SK-N-MC (cell line): ENCODE results near the gene DIP2C.
A peak's percentile ranks its signal among the peaks of the same experiment; 100 is the strongest.

Experiments
- DNase-seq: peaks from one replicate; pipeline ENCODE4 v3.0.0-alpha.2; 2011; ENCODE audit warnings: low read depth, low spot score
- H3K27ac ChIP-seq: fragments of 200-600 bp; sonication (generic); 2 replicates; pipeline ENCODE4 v1.5.1; 2016; ENCODE audit warnings: mixed run types
- H3K36me3 ChIP-seq: fragments of 200-600 bp; sonication (generic); 2 replicates; pipeline ENCODE4 v1.6.1; 2017; ENCODE audit warnings: antibody characterized with exemption, low read length, mixed read lengths; ENCODE audit not compliant: insufficient read depth
- H3K4me3 ChIP-seq: fragments of 200-600 bp; sonication (generic); 2 replicates; pipeline ENCODE4 v1.5.1; 2016
- H3K9ac ChIP-seq: fragments of 200-600 bp; sonication (generic); 2 replicates; pipeline ENCODE4 v1.8.0; 2017; ENCODE audit warnings: mixed run types, mixed read lengths; ENCODE audit not compliant: insufficient read length
- H3K9me3 ChIP-seq: fragments of 200-600 bp; sonication (generic); 2 replicates; pipeline ENCODE4 v1.6.1; 2017; ENCODE audit warnings: low read depth, mild to moderate bottlenecking, antibody characterized with exemption, low read length, moderate library complexity, mixed read lengths
- EZH2 ChIP-seq: fragments of 200-600 bp; sonication (generic); IDR thresholded peaks from one replicate; pipeline ENCODE4 v1.6.1; 2017; ENCODE audit warnings: antibody characterized with exemption
- FOXP2 ChIP-seq: optimal IDR thresholded peaks from 2 replicates; pipeline ENCODE3; 2011; ENCODE audit warnings: mild to moderate bottlenecking, moderate library complexity; ENCODE audit not compliant: insufficient read depth; ENCODE audit errors: extremely low read length, control extremely low read depth
- POLR2AphosphoS5 ChIP-seq: IDR thresholded peaks from 2 replicates; pipeline ENCODE4 v1.6.1; 2012; ENCODE audit warnings: mild to moderate bottlenecking, low read depth, low read length, borderline replicate concordance

The DIP2C gene, protein sequence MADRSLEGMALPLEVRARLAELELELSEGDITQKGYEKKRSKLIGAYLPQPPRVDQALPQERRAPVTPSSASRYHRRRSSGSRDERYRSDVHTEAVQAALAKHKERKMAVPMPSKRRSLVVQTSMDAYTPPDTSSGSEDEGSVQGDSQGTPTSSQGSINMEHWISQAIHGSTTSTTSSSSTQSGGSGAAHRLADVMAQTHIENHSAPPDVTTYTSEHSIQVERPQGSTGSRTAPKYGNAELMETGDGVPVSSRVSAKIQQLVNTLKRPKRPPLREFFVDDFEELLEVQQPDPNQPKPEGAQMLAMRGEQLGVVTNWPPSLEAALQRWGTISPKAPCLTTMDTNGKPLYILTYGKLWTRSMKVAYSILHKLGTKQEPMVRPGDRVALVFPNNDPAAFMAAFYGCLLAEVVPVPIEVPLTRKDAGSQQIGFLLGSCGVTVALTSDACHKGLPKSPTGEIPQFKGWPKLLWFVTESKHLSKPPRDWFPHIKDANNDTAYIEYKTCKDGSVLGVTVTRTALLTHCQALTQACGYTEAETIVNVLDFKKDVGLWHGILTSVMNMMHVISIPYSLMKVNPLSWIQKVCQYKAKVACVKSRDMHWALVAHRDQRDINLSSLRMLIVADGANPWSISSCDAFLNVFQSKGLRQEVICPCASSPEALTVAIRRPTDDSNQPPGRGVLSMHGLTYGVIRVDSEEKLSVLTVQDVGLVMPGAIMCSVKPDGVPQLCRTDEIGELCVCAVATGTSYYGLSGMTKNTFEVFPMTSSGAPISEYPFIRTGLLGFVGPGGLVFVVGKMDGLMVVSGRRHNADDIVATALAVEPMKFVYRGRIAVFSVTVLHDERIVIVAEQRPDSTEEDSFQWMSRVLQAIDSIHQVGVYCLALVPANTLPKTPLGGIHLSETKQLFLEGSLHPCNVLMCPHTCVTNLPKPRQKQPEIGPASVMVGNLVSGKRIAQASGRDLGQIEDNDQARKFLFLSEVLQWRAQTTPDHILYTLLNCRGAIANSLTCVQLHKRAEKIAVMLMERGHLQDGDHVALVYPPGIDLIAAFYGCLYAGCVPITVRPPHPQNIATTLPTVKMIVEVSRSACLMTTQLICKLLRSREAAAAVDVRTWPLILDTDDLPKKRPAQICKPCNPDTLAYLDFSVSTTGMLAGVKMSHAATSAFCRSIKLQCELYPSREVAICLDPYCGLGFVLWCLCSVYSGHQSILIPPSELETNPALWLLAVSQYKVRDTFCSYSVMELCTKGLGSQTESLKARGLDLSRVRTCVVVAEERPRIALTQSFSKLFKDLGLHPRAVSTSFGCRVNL (N-terminal part only)

DNA sequence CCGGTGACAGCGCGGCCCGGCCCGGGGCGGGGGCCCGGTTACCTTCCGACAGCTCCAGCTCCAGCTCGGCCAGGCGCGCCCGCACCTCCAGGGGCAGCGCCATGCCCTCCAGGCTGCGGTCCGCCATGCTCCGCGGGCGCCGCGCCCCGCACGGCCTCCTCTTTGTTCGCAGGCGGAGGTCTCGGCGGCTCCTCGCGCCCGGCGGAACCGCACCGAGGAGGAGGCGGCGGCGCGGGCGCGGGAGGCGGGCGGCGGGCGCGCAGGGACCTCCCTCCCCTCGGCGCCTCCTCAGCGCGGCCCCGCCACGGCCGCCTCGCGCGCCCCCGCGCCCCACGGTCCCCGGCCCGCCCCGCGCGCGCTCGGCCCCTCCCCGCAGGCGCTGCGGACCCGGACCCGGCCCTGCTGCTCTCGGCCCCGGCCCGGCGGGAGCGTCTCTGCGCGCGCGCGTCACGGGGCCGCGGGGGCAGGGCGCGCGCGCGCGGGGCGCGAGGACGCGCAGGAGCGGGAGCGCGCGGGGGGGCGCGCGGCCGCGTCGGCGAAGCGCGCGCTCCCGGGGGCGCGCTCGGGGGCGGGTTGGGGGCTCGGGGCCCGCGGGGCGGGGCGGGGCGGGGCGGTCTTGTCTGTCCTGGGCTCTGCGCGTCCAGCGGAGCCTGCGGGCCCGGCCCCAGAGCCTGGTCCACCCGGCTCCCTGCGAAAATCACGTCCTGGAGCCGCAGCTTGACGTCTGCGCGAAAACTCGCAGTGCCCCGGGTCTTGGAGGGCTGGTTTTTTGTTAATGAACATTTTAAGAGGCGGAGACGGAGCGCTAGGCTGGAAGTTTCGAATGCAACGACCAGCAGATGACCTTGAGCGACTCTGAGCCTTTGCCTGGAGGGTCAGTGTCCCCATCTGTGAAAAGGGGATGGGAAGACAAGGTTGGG, at the start of gene DIP2C:
TSS of gene DIP2C (minus strand) at position 217 of the 920 bp plus-strand sequence. CDS start at position 127, 90 bp downstream.
- Histone ChIP-seq H3K9ac (peak within 1 kb of the TSS; percentile 70), H3K36me3 (no peaks in the 10 kb centered on the region), H3K9me3 (no peaks in the 10 kb centered on the region), H3K4me3 (peak within 1 kb of the TSS; percentile 82), H3K27ac (0 out of 2 replicates have a peak within 1 kb of the TSS, but pooled peaks have one; percentile 25)
- TF ChIP-seq FOXP2 = no peak
- no peak for TF ChIP-seq EZH2
- no peak for TF ChIP-seq POLR2AphosphoS5
- no peak for DNase-seq

- no peak for DNase-seq
These were observed 45.0 kb upstream of the DIP2C start for GRCh38 chr10:734481-734880.

DNA sequence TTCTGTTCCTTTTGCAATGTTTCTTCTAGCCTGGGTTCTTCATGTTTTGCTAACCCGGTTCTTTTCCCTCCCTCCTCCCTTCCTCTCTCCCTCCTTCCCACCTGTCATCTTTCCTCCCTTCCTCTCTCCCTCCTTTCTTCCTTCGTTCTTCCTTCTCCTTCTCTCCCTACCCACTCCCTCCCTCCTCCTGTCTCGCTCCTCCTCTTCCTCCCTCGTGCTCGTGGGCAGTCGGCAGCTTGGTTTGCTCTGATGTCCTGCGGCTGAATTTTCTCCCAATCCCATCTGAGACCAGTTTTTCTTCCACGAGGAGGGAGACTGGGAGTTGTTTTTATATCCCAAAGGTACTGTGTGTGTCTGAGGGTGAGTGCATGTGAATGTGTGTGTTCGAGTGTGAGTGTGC, 43.6 kb upstream of the DIP2C start:
- Histone ChIP-seq H3K27ac (no peak overlapping the region), H3K9ac (no peak overlapping the region), H3K36me3 (no peaks in the 10 kb centered on the region), H3K4me3 (no peak overlapping the region), H3K9me3 (no peaks in the 10 kb centered on the region)
- TF ChIP-seq EZH2 (no peak), FOXP2 (no peak), POLR2AphosphoS5 (no peak)
- no peak for DNase-seq

More at GRCh38 chr10:734481-734880, 45.0 kb upstream of the DIP2C start:
- H3K9me3 ChIP-seq = no peaks in the 10 kb centered on the region
- H3K27ac ChIP-seq = no peak overlapping the region
- no peaks in the 10 kb centered on the region for H3K36me3 ChIP-seq
- TF ChIP-seq EZH2 (no peak), POLR2AphosphoS5 (no peak), FOXP2 (no peak)
- no peak overlapping the region for H3K9ac ChIP-seq
- no peak overlapping the region for H3K4me3 ChIP-seq

DNA sequence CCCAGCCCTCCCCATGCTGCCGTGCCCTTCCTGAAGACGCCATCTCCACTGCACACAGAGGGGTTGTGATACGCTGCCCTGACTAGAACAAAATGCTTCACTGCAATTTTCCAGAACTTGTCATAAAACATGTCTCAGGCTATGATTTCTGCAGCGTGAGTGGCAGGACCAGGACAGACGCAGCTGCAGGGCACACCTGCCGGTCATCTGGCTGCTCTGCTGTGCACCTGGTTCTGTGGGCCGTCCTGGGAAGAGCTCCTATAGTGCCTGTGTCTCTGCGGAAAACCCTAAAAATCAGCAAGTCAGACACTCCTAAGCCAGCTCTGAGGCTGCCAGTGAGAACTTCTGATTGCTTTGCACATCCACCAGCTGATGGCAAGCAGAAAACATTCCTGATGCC, 39.7 kb upstream of the DIP2C start:
- no peak for DNase-seq

DNA sequence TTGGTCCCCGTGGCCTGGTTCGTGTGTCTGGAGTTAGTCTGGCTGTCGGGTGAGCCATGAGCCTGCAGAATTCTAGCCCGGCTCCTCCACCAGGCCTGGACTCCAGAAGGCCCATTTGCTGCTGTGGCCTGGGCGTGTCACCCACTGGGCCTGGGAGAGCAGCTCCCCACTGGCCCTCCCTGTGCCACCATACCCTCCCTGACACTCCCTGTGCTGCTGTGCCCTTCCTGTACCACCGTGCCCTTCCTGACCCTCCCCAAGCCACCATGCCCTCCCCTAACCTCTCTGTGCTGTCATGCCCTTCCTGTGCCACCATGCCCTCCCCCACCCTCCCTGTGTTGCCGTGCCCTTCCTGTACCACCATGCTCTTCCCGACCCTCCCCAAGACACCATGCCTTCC, 39.1 kb upstream of the DIP2C start:
- no peaks in the 10 kb centered on the region for H3K36me3 ChIP-seq
- H3K27ac ChIP-seq = no peak overlapping the region
- no peak for DNase-seq
- no peak overlapping the region for H3K4me3 ChIP-seq
- no peak for TF ChIP-seq FOXP2
- no peak for TF ChIP-seq EZH2
- no peak for TF ChIP-seq POLR2AphosphoS5
- no peaks in the 10 kb centered on the region for H3K9me3 ChIP-seq
- H3K9ac ChIP-seq = no peak overlapping the region

More for the DNA sequence above, 39.7 kb upstream of the DIP2C start:
- Histone ChIP-seq H3K4me3 (no peak overlapping the region), H3K36me3 (no peaks in the 10 kb centered on the region), H3K9ac (no peak overlapping the region), H3K27ac (no peak overlapping the region), H3K9me3 (no peaks in the 10 kb centered on the region)
- TF ChIP-seq EZH2 = no peak

DNA sequence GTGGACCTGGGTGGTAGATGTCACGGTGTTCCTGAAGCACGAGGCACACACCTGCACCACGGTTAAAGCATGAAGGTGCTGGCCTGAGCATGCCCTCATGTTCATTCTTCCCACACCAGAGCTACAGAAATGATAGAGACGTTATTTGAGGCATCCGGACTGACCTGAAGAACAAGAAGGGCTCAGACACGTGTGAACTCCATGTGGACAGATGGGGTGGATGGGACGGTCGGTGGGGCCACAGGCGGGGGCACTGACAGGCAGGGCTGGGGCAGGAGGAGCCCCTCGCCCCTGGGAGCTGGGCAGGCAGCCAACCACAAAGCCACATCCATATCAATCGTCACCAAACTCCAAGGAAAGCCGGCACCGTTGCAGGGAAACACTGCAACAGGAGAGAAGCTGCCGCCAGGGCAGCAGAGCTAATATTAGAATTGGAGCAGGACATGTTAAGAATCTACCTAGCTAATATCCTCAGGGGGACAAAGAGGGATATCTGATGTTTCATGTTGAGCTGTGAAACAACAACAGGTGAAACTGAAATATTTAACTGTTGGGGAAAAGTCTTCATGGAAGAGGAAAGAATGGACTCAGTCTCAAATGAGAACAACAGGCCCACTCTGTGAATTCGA, 37.8 kb upstream of the DIP2C start:
- Histone ChIP-seq H3K9me3 (no peaks in the 10 kb centered on the region), H3K9ac (no peak overlapping the region), H3K27ac (no peak overlapping the region), H3K4me3 (no peak overlapping the region), H3K36me3 (no peaks in the 10 kb centered on the region)
- DNase-seq = no peak
- no peak for TF ChIP-seq POLR2AphosphoS5
- no peak for TF ChIP-seq EZH2
- TF ChIP-seq FOXP2 = no peak

GRCh38 chr10:725786-726185, 36.3 kb upstream of the DIP2C start:
- TF ChIP-seq POLR2AphosphoS5 (no peak), EZH2 (no peak), FOXP2 (no peak)
- Histone ChIP-seq H3K9me3 (no peaks in the 10 kb centered on the region), H3K4me3 (no peak overlapping the region), H3K27ac (no peak overlapping the region), H3K36me3 (no peaks in the 10 kb centered on the region), H3K9ac (no peak overlapping the region)
- DNase-seq = no peak
